Neural cell (in vitro differentiated cells): ENCODE measurements around the gene IL1RL2.

Experiments
- EZH2 ChIP-seq: fragments of 200-600, 300-800 bp; shearing (Covaris generic), sonication (generic); IDR thresholded peaks from 2 replicates; pipeline ENCODE4 v1.6.1; 2014; ENCODE audit warnings: antibody characterized with exemption, low read length, borderline replicate concordance, mild to moderate bottlenecking; ENCODE audit not compliant: insufficient read depth, poor library complexity, severe bottlenecking
- POLR2AphosphoS5 ChIP-seq: IDR thresholded peaks from 2 replicates; pipeline ENCODE4 v1.6.1; 2012
- RAD21 ChIP-seq: fragments of 450-650 bp; conservative IDR thresholded peaks from 2 replicates; pipeline ENCODE4 v1.6.1; 2014; ENCODE audit warnings: antibody characterized with exemption, mild to moderate bottlenecking, moderate library complexity
- TAF1 ChIP-seq: IDR thresholded peaks from 2 replicates; pipeline ENCODE4 v1.6.1; 2012; ENCODE audit warnings: low read depth
- TF ChIP-seq, protein P1 (sequence below): fragments of 450-650 bp; IDR thresholded peaks from 2 replicates; pipeline ENCODE4 v1.5.1; 2014; ENCODE audit warnings: antibody characterized with exemption, mild to moderate bottlenecking, moderate library complexity; ENCODE audit not compliant: poor library complexity, severe bottlenecking
- TF ChIP-seq, protein P2 (sequence below): IDR thresholded peaks from 2 replicates; pipeline ENCODE4 v1.6.1; 2012; ENCODE audit warnings: borderline replicate concordance

DNA sequence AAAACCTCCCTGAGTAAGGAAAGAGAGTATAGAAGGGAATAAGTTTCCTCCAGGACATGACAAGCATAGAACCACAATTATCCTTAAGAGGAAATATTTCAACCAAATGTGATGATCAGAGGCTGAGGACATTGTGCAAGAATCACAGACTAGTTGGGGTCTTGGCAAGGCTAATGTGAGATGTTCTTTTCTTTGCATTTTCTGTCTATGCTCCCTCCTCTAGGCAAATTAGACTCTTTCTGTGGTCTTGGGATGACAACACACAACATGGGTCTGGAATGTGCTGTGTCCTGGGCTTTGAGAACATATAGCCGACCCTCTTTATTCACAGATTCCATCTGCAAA is 92.5 kb downstream of the IL1RL2 start:
- TF ChIP-seq EZH2, result no peak
- TF ChIP-seq, protein P1, sequence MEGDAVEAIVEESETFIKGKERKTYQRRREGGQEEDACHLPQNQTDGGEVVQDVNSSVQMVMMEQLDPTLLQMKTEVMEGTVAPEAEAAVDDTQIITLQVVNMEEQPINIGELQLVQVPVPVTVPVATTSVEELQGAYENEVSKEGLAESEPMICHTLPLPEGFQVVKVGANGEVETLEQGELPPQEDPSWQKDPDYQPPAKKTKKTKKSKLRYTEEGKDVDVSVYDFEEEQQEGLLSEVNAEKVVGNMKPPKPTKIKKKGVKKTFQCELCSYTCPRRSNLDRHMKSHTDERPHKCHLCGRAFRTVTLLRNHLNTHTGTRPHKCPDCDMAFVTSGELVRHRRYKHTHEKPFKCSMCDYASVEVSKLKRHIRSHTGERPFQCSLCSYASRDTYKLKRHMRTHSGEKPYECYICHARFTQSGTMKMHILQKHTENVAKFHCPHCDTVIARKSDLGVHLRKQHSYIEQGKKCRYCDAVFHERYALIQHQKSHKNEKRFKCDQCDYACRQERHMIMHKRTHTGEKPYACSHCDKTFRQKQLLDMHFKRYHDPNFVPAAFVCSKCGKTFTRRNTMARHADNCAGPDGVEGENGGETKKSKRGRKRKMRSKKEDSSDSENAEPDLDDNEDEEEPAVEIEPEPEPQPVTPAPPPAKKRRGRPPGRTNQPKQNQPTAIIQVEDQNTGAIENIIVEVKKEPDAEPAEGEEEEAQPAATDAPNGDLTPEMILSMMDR, result no peak
- TF ChIP-seq, protein P2, sequence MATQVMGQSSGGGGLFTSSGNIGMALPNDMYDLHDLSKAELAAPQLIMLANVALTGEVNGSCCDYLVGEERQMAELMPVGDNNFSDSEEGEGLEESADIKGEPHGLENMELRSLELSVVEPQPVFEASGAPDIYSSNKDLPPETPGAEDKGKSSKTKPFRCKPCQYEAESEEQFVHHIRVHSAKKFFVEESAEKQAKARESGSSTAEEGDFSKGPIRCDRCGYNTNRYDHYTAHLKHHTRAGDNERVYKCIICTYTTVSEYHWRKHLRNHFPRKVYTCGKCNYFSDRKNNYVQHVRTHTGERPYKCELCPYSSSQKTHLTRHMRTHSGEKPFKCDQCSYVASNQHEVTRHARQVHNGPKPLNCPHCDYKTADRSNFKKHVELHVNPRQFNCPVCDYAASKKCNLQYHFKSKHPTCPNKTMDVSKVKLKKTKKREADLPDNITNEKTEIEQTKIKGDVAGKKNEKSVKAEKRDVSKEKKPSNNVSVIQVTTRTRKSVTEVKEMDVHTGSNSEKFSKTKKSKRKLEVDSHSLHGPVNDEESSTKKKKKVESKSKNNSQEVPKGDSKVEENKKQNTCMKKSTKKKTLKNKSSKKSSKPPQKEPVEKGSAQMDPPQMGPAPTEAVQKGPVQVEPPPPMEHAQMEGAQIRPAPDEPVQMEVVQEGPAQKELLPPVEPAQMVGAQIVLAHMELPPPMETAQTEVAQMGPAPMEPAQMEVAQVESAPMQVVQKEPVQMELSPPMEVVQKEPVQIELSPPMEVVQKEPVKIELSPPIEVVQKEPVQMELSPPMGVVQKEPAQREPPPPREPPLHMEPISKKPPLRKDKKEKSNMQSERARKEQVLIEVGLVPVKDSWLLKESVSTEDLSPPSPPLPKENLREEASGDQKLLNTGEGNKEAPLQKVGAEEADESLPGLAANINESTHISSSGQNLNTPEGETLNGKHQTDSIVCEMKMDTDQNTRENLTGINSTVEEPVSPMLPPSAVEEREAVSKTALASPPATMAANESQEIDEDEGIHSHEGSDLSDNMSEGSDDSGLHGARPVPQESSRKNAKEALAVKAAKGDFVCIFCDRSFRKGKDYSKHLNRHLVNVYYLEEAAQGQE, result no peak
- TF ChIP-seq POLR2AphosphoS5, result no peak
- TF ChIP-seq TAF1, result no peak
- TF ChIP-seq RAD21, result no peak
